Cardiac septum (tissue), 1 donor: Measurements from ENCODE around the gene FANCC. TPM values are rescaled to one million over a fixed set of nuclear protein-coding genes. Genes with fewer than 3 reads are reported as not detected.
"Not testable (repeated sequence)": the region's sequence is repeated elsewhere in the genome, so short reads cannot be mapped to it uniquely, and the experiment has no call there.

Experiments used
- DNase-seq: peaks from one replicate; pipeline ENCODE4 v3.0.0-alpha.2; 2020; ENCODE audit warnings: low spot score
- intact Hi-C: fragments of 100-400 bp; cut with DNase I; formaldehyde crosslinking; loops from one replicate; pipeline ENCODE4 v1.14.0; 2022
- total RNA-seq: library from RNA; stranded (reverse); fragmentation: NEBNext Ultra II Directional; extraction: Animal tissue kit (Norgen Biotek cat#: 25700); gene quantifications from one replicate; pipeline ENCODE4 v1.2.1, GENCODE V29; 2021
- donor health status: DM: no; HTN: no; CAD: no.

Gene FANCC
- total RNA-seq, 1 donor from 2014 or later, result 4.3 TPM

- intact Hi-C loops, result no loop called here
- no peak for DNase-seq
Measured at GRCh38 chr9:95250462-95251221, 66.9 kb downstream of the FANCC start.

- DNase-seq, result no peak
- intact Hi-C loops, result no loop called here
Measured at GRCh38 chr9:95249986-95250385, 67.5 kb downstream of the FANCC start.

GRCh38 chr9:95246547-95246946 is 71.0 kb downstream of the FANCC start:
- intact Hi-C loops, result no loop called here
- no peak for DNase-seq

- DNase-seq, result no peak
- intact Hi-C loops, result no loop called here
Measured at GRCh38 chr9:95242613-95243012, 74.9 kb downstream of the FANCC start.

GRCh38 chr9:95239071-95239470 is 78.4 kb downstream of the FANCC start:
- no peak for DNase-seq
- intact Hi-C loops, result no loop called here

GRCh38 chr9:95237336-95237735 is 80.2 kb downstream of the FANCC start:
- no peak for DNase-seq
- intact Hi-C loops, result no loop called here

- intact Hi-C loops, result no loop called here
- no peak for DNase-seq
Measured at GRCh38 chr9:95230046-95230445, 87.5 kb downstream of the FANCC start.

- DNase-seq, result no peak
- intact Hi-C loops, result no loop called here
Measured at GRCh38 chr9:95229230-95229915, 88.1 kb downstream of the FANCC start.

GRCh38 chr9:95226921-95227320 is 90.6 kb downstream of the FANCC start:
- no peak for DNase-seq
- intact Hi-C loops, result no loop called here

- intact Hi-C loops, result no loop called here
- no peak for DNase-seq
Measured at GRCh38 chr9:95225726-95226106, 91.8 kb downstream of the FANCC start.

- intact Hi-C loops, result no loop called here
- no peak for DNase-seq
Measured at GRCh38 chr9:95225076-95225725, 92.3 kb downstream of the FANCC start.

- DNase-seq, result no peak
- intact Hi-C loops, result no loop called here
Measured at GRCh38 chr9:95224376-95225019, 93.0 kb downstream of the FANCC start.

- DNase-seq, intact Hi-C loops: not testable (repeated sequence)
Measured at GRCh38 chr9:95220352-95220751, 97.2 kb downstream of the FANCC start.

- intact Hi-C loops, result no loop called here
- no peak for DNase-seq
Measured at GRCh38 chr9:95218773-95219172, 98.7 kb downstream of the FANCC start.

- DNase-seq, result no peak
- intact Hi-C loops, result no loop called here
Measured at GRCh38 chr9:95217936-95218335, 99.6 kb downstream of the FANCC start.

- DNase-seq, result no peak
- intact Hi-C loops, result no loop called here
Measured at GRCh38 chr9:95215336-95215898, 102.1 kb downstream of the FANCC start.

GRCh38 chr9:95213117-95213516 is 104.4 kb downstream of the FANCC start:
- no peak for DNase-seq
- intact Hi-C loops, result no loop called here

- intact Hi-C loops, result no loop called here
- no peak for DNase-seq
Measured at GRCh38 chr9:95211028-95211427, 106.5 kb downstream of the FANCC start.

- intact Hi-C loops, result no loop called here
- DNase-seq, result no peak
Measured at GRCh38 chr9:95207403-95207802, 110.1 kb downstream of the FANCC start.

- no peak for DNase-seq
- intact Hi-C loops, result no loop called here
Measured at GRCh38 chr9:95206143-95206542, 111.4 kb downstream of the FANCC start.
